Spleen (tissue), 3 donors: ENCODE data around the gene RBMX2.

Source experiments
- POLR2A ChIP-seq, 3 donors: fragments of 450-650 bp; IDR thresholded peaks; one replicate each; pipeline ENCODE4 v1.5.1; 2017; ENCODE audit warnings: antibody characterized with exemption in 3 of 3, mild to moderate bottlenecking in 1 of 3
- POLR2AphosphoS5 ChIP-seq, 3 donors: sonication (generic); formaldehyde crosslinking; IDR thresholded peaks; one replicate each; pipeline ENCODE4 v1.5.1; 2017; ENCODE audit warnings: antibody characterized with exemption in 3 of 3

- TF ChIP-seq POLR2AphosphoS5 (IDR thresholded peaks at IDR 0.05): no peak
- TF ChIP-seq POLR2A (IDR thresholded peaks at IDR 0.05): no peak
Observed at GRCh38 chrX:130395341-130395740, 6.4 kb upstream of the RBMX2 start.
